HG03025 (cell line): ENCODE data around the gene MERTK.
A peak's percentile ranks its signal among the peaks of the same experiment; 100 is the strongest.
"Not testable (repeated sequence)": the region's sequence is repeated elsewhere in the genome, so short reads cannot be mapped to it uniquely, and the experiment has no call there.

Experiments used
- ATAC-seq: cut with Tn5 transposase; IDR thresholded peaks from one replicate; pipeline ENCODE4 v1.9.1; 2021; ENCODE audit warnings: mild to moderate bottlenecking, moderate library complexity; ENCODE audit not compliant: unreplicated experiment, low FRiP score

Gene MERTK

GRCh38 chr2:111897924-111898702 is at the start of gene MERTK:
TSS of gene MERTK (plus strand) at chr2:111898607. CDS start at chr2:111898736, 129 bp downstream.
- peak; percentile 44 for ATAC-seq

GRCh38 chr2:111850646-111851045 is 47.8 kb upstream of the MERTK start:
- ATAC-seq, result not testable (repeated sequence)

GRCh38 chr2:111852544-111852943 is 45.9 kb upstream of the MERTK start:
- not testable (repeated sequence) for ATAC-seq

- ATAC-seq, result not testable (repeated sequence)
Observed at GRCh38 chr2:111860005-111860404, 38.4 kb upstream of the MERTK start.

- ATAC-seq, result not testable (repeated sequence)
Observed at GRCh38 chr2:111865124-111865523, 33.3 kb upstream of the MERTK start.

- not testable (repeated sequence) for ATAC-seq
Observed at GRCh38 chr2:111872806-111873205, 25.6 kb upstream of the MERTK start.

- peak; percentile 80 for ATAC-seq
Observed at GRCh38 chr2:111883661-111884591, 14.5 kb upstream of the MERTK start, which contains the start of gene ANAPC1. TSS of gene ANAPC1 (minus strand) at chr2:111884193. CDS start at chr2:111880825, 3,368 bp downstream.

GRCh38 chr2:111884592-111884964 is 13.8 kb upstream of the MERTK start:
- ATAC-seq, result peak; percentile 4

GRCh38 chr2:111896024-111896423 is 2.4 kb upstream of the MERTK start:
- ATAC-seq, result no peak

- ATAC-seq, result no peak
Observed at GRCh38 chr2:111896576-111896975, 1.8 kb upstream of the MERTK start.

GRCh38 chr2:111897630-111897923 is 830 bp upstream of the MERTK start:
- no peak for ATAC-seq

GRCh38 chr2:111898703-111899514 is 502 bp downstream of the MERTK start:
- no peak for ATAC-seq

GRCh38 chr2:111900859-111901258 is 2.5 kb downstream of the MERTK start:
- ATAC-seq, result no peak

- no peak for ATAC-seq
Observed at GRCh38 chr2:111903516-111903915, 5.1 kb downstream of the MERTK start.

- no peak for ATAC-seq
Observed at GRCh38 chr2:111903930-111904439, 5.6 kb downstream of the MERTK start.

GRCh38 chr2:111904726-111905474 is 6.5 kb downstream of the MERTK start:
- ATAC-seq, result no peak

- not testable (repeated sequence) for ATAC-seq
Observed at GRCh38 chr2:111905475-111905869, 7.1 kb downstream of the MERTK start.

GRCh38 chr2:111905990-111906735 is 7.8 kb downstream of the MERTK start:
- ATAC-seq, result no peak

GRCh38 chr2:111908578-111908977 is 10.2 kb downstream of the MERTK start:
- no peak for ATAC-seq
